GM12801 (cell line): ENCODE results near the gene ZFYVE26.
"Not testable (repeated sequence)": the region's sequence is repeated elsewhere in the genome, so short reads cannot be mapped to it uniquely, and the experiment has no call there.

Source experiments
- TF ChIP-seq, protein P1 (sequence below): IDR thresholded peaks from one replicate; pipeline ENCODE4 v1.5.1; 2011; ENCODE audit warnings: control low read depth; ENCODE audit not compliant: insufficient read length; ENCODE audit errors: extremely low read depth

Gene ZFYVE26

DNA sequence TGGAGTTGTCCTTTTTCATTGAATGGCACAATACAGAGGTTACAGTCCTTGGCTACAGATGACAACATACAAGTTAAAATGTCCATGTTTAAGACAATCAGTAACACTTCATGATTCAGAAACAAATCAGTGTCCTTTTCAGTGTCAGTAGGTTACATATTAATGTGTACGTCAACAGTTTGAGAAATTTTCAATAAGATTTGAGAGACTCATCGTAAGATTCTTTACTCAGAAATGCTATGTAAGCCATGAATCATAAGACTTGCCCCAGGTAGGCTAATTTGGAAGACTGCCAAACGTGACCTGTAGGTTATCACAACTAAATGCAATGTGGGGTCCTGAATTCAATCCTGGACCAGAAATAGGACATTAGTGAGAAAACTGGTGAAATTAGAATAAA is 111.2 kb downstream of the ZFYVE26 start:
- TF ChIP-seq, protein P1, sequence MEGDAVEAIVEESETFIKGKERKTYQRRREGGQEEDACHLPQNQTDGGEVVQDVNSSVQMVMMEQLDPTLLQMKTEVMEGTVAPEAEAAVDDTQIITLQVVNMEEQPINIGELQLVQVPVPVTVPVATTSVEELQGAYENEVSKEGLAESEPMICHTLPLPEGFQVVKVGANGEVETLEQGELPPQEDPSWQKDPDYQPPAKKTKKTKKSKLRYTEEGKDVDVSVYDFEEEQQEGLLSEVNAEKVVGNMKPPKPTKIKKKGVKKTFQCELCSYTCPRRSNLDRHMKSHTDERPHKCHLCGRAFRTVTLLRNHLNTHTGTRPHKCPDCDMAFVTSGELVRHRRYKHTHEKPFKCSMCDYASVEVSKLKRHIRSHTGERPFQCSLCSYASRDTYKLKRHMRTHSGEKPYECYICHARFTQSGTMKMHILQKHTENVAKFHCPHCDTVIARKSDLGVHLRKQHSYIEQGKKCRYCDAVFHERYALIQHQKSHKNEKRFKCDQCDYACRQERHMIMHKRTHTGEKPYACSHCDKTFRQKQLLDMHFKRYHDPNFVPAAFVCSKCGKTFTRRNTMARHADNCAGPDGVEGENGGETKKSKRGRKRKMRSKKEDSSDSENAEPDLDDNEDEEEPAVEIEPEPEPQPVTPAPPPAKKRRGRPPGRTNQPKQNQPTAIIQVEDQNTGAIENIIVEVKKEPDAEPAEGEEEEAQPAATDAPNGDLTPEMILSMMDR = no peak

DNA sequence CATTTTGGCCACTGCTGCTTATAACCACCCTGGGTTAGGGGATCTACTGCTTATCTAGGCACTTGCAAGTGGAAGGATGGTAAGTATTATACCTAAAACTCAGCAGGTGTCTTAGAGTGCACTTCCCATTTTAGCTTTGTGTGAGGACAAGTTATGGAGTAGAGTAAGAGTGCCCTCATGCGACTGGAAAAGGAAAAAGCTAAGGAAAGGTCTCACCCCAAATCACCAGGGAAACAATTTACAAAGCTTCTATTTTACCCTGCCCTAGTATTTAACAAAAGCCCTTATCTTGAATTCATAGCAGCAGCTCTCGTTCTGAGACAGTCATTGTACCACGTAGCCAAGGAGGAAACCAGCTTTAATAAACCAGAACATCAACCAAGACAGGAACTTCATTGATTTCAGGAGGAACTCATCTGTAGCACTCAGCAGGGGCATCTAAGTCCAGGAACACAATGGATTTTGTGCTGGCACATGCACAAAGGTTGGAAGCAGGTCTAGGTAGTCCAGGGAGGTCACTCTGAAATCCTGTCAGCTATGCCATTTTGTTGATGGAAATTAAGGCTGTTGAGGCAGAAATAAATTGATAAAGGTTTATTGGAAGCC is 111.8 kb downstream of the ZFYVE26 start:
- TF ChIP-seq, protein P1 = no peak

DNA sequence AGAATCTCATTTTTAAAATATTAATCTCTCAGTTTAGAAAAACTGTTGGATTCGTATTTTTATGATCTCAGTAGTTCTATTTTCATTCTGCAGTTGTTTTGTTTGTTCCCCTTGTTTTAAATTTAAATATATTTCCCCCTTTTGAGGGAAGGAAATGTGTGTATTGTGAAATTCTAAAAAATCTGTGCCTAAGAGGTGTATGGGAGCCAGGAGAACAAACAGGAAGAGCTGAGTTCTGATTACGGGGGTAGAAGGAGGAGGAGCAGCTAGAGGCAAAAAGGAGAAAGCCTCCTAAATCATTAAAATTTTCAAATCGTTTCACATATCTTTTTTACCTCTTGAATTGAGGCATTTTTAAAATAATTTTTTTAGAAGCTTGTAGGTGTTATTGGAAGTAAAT is 112.4 kb downstream of the ZFYVE26 start:
- TF ChIP-seq, protein P1 = no peak

DNA sequence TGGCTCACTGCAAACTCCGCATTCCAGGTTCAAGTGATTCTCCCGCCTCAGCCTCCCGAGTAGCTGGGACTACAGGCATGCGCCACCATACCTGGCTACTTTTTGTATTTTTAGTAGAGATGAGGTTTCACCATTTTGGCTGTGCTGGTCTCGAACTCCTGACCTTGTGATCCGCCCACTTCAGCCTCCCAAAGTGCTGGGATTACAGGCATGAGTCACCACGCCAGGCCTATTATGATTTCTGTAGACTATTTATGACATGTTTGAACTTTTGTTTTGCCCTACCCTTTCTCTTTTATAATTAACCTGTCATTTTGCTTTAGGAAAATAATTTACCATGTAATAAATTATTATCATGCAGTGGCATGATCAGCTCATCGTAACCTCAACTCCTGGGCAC is 114.9 kb downstream of the ZFYVE26 start, which contains the start of gene RDH12:
TSS of gene RDH12 (plus strand) at position 395 of the 400 bp plus-strand sequence. CDS start 20,757 bp downstream, outside the sequence.
- TF ChIP-seq, protein P1 = not testable (repeated sequence)

DNA sequence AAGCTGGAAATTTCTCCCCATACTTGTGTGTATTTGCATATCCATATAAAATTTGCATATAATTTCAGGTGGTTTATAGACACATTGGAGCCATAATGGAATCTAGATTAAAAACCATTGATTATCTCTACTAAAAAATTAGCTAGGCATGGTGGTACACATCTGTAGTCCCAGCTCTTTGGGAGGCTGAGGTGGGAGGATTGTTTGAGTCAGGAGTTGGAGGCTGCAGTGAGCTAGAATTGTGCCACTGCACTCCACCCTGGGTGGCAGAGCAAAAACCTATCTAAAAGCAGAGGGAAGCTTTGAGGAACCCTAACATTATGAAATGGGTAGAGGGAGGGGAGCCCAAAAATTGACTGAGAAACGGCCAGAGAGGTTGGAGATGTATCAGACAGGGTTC is 118.2 kb downstream of the ZFYVE26 start:
- TF ChIP-seq, protein P1 = no peak

DNA sequence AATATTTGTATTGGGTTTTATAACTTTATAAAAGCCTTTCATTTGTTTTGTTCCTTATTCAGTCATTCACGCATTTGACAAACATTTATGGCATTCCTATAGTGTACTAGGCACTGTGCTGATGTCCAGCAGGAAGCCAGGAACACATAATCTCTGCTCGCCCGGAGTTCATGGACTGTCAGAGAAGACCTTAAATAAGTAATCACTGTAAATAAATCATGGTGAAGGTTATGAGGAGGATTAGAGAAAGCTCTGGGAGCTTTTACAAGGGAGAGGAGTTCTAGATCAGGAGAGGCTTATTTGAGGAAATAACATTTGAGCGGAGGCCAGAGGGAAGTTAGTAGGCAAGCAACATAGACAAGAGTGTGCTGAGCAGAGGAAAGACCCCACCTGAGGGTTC is 119.4 kb downstream of the ZFYVE26 start:
- TF ChIP-seq, protein P1 = no peak
